GM12872 (cell line): ENCODE results near the gene TMEM242.

Experiments
- CTCF ChIP-seq: IDR thresholded peaks from 3 replicates; pipeline ENCODE4 v1.5.1; 2011; ENCODE audit warnings: low read depth, mild to moderate bottlenecking, low read length, moderate library complexity; ENCODE audit not compliant: insufficient read depth

The TMEM242 gene

GRCh38 chr6:157332813-157333212 lies 9.5 kb upstream of the TMEM242 start:
- no peak for TF ChIP-seq CTCF

- TF ChIP-seq CTCF, result no peak
Observed at GRCh38 chr6:157330831-157331230, 7.5 kb upstream of the TMEM242 start.

GRCh38 chr6:157329829-157330228 lies 6.5 kb upstream of the TMEM242 start:
- TF ChIP-seq CTCF, result no peak

GRCh38 chr6:157328108-157328692 lies 4.9 kb upstream of the TMEM242 start:
- no peak for TF ChIP-seq CTCF

GRCh38 chr6:157326979-157327378 lies 3.7 kb upstream of the TMEM242 start:
- no peak for TF ChIP-seq CTCF

- no peak for TF ChIP-seq CTCF
Observed at GRCh38 chr6:157325069-157325805, 1.9 kb upstream of the TMEM242 start.

- peak; percentile 27; the same call in 1 of the 3 replicates for TF ChIP-seq CTCF
Observed at GRCh38 chr6:157323966-157324300, 614 bp upstream of the TMEM242 start.
